GM18870 (cell line): ENCODE data around the gene TTC8.

Source experiments
- ATAC-seq: cut with Tn5 transposase; IDR thresholded peaks from one replicate; pipeline ENCODE4 v1.9.1; 2021; ENCODE audit warnings: moderate library complexity; ENCODE audit not compliant: unreplicated experiment

Gene TTC8

DNA sequence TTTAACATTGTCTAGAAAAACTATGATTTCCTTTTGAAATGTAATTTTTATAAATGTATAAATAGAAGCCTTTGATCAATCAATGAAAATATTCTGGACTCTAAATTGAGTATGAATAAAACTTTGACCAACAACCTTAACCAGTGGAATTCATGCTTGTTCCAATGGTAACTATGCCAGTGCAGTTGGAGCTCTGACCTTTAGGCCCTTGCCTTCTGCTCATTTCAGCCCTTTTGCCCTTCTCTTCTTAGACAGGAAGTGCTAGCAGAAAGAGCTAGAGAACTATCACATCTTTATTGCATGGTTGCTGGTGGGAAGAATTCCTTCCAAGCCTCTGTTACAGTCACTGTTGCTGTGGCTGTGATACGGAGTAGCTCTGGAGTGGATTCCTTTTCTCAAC is 39.7 kb downstream of the TTC8 start:
- no peak for ATAC-seq

DNA sequence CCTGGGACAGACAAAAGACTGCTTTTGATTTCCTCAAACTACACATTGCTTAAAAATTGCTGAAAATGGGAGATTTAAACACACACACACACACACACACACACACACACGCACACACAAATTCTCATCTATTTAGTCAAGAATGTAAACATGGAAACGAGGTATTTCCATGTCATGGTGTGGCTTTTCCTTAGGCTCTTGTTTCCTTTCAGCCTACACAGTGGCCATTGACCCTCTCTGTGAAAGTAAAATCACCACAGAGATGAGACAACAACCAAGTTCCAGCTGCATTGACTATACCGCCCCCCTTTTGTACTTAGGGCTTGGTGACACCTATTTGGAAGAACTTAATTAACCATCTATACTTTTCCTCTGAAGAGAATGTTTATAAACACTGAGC is 41.9 kb downstream of the TTC8 start:
- no peak for ATAC-seq

DNA sequence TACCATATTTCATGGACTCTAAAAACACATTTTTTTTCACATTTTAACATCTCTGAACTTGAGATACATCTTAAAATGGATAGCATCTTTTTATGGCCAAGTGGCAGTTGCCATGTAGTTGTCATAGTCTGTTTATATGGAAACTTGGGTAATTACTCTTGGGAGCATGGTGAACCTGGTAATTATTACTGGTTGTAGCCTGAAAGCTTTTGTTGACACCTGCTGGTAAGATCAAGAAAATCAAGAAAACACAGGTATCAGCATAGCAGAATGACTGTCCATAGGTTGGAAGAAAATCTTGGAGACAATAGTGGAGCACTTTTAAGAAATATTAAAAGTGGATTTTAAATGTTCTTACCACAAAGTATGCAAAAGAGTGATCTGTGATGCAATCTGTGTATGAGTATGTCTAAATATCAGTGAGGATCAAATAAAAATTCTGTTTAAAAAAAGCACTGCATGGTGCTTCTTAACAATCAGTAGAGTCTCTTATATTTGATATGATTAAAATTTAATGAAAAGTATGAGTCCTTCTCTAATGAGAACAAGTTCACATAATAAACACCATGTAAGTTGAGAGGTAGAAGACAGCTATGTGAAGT is 44.2 kb downstream of the TTC8 start:
- no peak for ATAC-seq

DNA sequence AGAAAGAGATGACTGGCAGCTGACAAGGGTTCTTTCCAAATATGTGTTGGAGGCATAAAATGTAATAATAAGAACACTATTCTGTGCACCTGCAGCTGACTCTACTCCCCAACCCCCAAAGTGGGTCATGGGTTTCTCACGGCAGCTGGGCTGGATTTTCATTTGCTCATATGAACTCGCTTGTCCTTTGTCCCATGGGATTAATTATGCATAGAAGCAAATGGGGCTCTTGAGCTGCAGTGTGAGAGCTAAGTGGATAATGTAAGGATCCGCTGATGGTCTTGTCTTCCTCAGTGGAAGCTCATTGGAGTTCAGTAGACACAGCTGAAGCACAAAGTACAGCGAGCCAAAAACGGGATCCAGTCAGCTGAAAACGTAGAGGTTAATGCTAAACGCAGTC is 46.3 kb downstream of the TTC8 start:
- ATAC-seq: no peak

DNA sequence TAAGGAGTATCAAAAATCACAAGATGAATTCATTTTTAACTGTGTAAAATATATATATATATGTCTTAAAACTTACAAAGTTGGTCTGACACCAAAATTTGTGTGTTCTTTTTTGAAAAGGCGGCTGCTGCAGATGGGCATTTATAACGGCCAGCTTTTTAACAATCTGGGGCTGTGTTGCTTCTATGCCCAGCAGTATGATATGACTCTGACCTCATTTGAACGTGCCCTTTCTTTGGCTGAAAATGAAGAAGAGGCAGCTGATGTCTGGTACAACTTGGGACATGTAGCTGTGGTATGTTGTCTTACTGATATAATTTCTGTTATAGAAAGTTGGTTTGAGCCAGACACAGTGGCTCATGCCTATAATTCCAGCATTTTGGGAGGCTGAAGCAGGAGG is 47.0 kb downstream of the TTC8 start:
- ATAC-seq: no peak

DNA sequence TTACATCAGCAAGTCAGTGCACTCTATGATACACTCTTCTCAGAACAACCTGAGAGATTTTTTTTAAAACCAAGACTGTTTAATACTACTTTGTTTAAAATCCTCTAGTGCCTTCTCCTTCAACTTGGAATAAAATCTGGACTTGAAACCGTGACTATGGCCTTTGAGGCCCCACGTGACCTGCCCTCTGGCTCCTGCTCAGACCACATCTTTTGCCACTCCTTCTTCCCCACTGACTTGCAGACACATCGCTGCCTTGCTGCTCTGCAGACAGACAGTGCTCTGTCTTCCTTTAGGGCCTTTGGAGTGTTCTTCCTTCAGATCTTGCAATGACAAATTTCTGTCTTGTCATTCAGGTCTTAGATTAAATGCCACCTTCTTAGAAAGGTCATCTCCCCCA is 48.5 kb downstream of the TTC8 start:
- no peak for ATAC-seq

DNA sequence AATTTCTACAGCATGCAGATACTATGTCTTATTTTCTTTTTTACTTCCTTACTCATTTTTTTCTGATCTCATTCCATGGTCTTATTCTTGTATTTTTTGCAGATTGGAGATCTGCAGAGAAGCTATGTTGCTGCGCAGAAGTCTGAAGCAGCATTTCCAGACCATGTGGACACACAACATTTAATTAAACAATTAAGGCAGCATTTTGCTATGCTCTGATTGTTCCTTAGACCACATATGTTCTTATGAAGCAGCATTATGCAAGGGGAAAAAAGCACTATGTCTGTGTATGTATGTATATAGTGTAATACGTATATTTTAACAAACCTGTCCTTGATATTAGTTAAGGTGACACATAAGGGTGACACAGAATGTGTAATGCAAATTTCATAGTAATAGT is 52.7 kb downstream of the TTC8 start:
- ATAC-seq: no peak

DNA sequence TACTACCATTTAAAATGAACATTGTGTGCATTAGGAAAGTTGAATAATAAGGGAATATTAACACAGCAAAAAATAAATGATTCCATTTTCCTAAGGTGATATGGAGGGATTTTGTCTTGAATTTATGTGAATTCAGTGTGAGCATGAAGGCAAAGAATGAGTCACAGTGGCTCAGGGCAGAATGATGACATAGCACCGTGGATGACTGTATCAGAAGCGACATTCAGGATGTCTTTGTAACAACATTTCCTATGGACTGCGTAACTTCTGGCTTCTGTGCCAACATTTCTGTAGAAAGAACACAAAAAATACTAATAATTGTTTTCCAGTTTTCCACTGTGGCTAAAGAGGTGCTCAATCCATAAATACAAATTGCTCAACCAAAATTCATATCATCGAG is 54.6 kb downstream of the TTC8 start:
- ATAC-seq: no peak

DNA sequence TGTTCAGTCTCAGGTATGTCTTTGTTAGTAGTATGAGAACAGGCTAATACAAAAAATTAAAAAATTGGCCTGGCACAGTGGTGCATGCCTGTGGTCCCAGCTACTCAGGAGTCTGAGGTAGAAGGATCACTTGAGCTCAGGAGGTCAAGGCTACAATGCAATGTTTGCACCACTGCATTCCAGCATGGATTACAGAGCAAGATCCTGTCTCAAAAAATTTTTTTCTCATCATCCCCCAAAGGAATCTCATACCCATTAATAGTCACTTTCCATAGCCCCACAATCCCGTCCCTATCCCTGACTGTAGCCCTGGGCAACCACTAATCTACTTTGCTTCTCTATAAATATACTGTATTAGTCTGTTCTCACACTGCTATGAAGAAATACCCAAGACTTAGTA is 57.8 kb downstream of the TTC8 start:
- ATAC-seq: no peak

DNA sequence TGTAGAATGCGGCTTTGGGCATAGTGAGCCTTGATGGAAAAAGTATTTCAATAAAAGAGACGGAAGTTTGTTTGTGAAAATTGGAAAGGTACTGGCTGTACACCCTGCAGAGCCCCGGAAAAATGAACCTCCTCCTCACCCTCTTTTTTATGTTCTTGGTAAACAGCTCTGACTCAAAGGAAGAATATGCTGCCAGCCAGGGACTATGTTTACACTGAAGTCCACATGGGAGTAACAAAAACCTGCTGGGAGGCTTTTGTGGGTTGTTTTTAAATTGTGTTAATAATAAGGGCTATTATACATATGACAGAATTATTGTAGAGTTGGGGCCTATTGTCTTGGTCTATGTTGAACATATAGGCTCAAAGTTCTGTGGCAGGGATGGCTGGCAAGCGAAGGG is 70.7 kb downstream of the TTC8 start:
- ATAC-seq: no peak

DNA sequence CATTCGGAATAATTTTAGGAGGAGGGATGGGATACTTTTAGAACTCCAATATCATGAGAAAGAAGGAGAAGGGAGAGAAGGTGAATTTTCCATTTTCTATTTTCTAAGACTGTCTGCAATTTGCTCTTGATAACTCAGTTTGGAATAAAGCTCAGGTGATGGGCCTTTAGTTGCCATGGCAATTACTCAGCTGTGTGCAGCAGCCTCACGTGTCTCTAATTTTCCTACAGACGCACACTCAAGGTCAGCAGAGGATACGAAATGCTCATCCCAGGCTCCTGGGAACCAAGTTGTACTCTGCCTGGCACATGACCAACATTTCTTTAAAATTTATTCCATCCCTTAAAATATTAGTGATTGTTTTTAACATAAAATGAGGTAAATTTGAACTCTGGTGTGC is 76.7 kb downstream of the TTC8 start:
- ATAC-seq: no peak

DNA sequence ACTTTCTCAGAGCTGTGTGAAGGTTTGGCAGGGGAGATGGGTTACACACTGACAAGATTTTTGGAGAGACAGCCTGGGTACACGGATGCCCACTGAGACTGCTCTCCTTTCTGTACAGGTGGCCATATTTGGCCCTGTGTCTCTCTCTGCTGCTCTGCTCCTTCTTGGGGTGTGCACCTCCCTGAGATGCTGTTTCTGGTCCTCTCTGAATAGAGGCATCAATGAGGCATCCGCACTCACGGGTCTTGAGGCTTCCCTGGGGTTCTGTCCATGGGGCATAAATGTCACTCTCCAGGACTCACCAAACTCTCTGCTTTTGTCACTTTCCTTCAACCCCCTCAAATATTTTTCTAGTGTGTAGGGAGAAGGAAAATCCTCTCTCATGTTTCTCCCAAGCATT is 77.5 kb downstream of the TTC8 start:
- no peak for ATAC-seq

DNA sequence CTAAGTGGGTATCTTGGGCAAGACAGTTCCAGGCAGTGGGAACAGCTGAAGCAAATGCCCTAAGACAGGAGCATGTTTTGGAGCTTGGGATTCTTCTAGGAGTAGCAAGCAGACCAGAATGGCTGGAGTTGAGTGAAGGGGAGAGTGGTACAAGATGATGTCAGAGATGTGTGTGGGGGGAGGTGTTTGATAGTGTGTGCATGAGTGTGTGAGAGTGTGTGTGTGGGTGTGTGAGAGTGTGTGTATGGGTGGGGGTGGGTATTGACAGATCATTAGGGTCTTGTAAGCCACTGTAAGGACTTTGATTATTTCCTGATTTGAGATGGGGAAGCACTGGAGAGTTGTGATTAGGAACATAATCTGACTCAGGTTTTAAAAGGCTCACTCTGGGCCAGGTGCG is 78.4 kb downstream of the TTC8 start:
- ATAC-seq: no peak

DNA sequence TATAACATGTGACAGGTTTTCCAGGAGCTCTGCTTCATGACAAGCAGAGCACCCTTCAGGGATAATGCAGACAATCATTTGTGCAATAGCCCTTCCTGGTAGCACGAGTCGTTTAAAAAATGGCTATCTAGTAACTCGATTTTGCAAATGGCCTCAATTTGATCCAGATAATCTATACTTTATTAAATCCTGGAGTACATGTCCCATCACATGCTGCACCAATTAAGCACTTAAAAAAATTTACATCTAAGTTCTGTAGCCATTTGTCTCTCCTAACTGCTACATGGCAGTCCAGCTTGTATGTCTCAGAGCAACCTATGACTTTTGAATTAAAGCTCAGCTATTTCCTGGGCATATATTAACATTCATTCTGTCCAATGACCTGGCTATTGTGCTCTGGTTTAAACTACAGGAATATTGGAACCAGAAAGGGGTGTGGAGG is 79.8 kb downstream of the TTC8 start:
- ATAC-seq: no peak

DNA sequence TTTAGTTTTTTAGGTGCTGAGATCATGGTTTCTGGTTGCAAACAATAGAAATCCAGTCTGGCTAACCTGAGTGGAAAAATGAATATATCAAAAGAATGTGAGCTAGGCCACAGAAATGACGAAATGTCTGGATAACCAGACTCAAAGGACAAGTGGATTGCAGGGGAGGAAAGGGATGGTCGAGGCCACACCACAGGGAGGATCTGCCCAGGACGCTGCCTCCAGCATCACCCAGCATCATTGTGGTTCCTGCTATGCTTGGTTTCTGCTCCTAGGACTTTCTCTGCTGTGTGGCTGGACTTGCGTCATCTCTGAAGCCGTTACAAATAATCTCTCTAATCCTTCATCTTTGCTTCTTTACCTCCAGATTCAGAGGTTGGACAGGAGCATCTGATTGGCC is 80.4 kb downstream of the TTC8 start:
- ATAC-seq: no peak

DNA sequence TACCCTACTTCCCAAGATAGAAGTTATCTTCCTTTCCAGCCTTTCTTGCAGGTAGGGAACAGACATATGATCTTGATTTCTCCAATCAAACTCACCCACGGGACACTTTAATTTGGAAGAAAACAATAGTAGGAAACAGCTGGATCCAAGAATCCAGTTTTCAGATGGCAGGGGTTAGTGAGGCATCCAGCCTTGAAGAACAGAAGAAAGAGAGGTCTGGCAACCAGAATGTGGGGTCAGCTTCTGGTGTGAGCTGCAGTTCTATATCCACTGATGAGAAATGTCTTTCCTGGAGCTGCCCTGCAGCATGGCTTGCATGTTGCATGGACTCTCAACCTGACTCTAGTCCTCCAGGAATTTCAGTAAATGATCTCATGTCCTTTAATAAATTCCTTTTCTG is 83.8 kb downstream of the TTC8 start:
- no peak for ATAC-seq

DNA sequence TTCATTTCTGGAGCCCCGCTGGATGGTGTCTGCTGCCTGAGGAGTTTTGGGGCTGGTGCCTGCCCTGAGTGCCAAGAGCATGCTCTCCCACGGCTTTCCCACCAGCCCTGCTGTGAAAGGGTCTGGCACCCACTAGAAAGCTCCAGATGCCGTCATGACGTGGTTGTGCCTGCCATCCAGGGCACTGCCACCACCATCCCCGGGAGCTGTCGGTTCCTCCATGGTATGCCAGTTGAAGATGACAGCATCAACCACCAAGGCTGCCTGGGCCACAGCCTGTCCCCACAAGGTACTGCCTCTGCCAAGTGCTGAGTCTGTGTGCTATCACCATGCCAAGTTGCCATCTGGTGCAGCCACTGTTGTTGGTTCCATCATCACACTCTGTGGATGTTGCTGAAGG is 85.9 kb downstream of the TTC8 start:
- ATAC-seq: no peak

DNA sequence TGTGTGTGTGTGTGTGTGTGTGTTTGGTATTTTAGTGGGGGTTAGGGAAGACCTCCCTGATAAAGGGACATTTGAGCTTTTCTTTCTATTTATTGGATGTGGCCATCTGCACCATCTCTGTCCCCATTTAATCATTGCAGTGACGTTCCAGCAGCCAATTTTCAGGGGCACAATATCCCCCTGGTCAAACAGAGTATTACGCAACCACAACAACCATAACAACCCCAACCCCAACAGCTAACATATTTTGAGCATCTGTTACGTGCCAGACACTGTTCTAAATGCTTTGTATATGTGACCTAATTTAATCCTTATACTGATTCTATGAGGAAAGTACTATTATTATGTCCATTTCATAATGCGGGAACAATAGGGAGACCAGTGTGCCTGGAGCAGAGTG is 87.4 kb downstream of the TTC8 start:
- ATAC-seq: no peak

DNA sequence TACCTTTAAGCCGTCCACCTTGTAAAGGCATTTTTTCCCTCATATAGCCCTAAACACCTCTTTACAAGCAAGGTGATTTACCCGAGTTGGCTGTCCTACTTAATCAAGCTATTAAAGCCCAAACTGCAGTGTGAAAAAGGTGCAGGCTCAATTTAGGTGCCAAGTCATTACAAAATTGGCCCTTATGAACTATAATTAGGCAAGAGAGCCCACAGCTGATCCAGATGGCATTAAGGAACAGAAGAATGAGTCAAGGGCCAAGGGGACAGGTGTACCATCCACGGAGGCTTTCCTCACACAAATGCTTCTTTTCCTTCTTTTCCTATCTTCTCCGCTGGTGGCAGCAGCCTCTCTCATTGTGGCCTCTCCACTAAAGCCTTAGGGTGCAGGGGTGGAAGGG is 90.5 kb downstream of the TTC8 start:
- no peak for ATAC-seq

DNA sequence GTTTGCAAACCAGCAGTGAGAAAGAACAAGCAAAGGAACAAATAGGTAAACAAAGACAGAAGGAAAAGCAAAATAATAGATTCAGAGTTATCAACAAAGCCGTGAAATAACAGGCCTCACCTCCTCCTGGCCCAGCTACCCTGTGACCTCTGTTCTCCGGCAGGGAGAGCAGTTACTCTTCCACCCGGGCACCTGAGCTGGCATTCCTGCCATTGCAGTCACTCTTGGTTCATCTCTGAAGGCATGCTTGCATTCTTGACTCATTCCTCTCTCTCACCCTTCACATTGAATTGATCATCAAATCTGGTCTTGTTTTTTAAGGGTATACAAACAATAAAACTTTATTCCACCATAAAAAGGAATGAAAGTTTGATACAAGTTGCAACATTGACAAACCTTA is 95.1 kb downstream of the TTC8 start:
- no peak for ATAC-seq
